H1 (cell line): Measurements from ENCODE around the gene MACC1. TPM values are rescaled to one million over a fixed set of nuclear protein-coding genes. Genes with fewer than 3 reads are reported as not detected.

Source experiments
- CTCF ChIA-PET: fragments of 300-600 bp; sonication (Branson Sonifier 250); formaldehyde crosslinking; loops from one replicate; lab custom pipeline; 2021; ENCODE audit not compliant: partially characterized antibody; lab: Charles Lee
- POLR2A ChIA-PET: fragments of 300-600 bp; sonication (Branson Sonifier 250); formaldehyde crosslinking; loops from one replicate; lab custom pipeline; 2021; ENCODE audit warnings: inconsistent platforms; ENCODE audit not compliant: partially characterized antibody; lab: Charles Lee
- DNase-seq, 2 experiments: peaks; one replicate each; pipeline versions ENCODE4 v3.0.0 to v3.0.0-alpha.2; 2010 to 2022; ENCODE audit warnings: low spot score in 2 of 2, low read depth in 1 of 2, mixed read lengths in 1 of 2
- FAIRE-seq: peaks from 2 replicates; lab custom pipeline; 2011; peaks lifted over from hg19 to GRCh38; lab: Jason Lieb, UNC
- H2AFZ ChIP-seq: 2 replicates; pipeline ENCODE4 v1.8.1; 2012; ENCODE audit warnings: low read length, inconsistent platforms
- H2AK5ac ChIP-seq: 2 replicates; pipeline ENCODE4 v1.6.1; 2013; ENCODE audit warnings: low read depth, low read length
- H2BK120ac ChIP-seq: replicated peaks from 2 replicates; pipeline ENCODE3; 2013; ENCODE audit warnings: low read depth, low read length, inconsistent platforms
- H2BK12ac ChIP-seq: 2 replicates; pipeline ENCODE4 v1.6.1; 2013; ENCODE audit warnings: low read depth, low read length
- H2BK15ac ChIP-seq: 2 replicates; pipeline ENCODE4 v1.6.1; 2013; ENCODE audit warnings: low read length
- H2BK20ac ChIP-seq: 2 replicates; pipeline ENCODE4 v1.6.1; 2013; ENCODE audit warnings: low read length
- H2BK5ac ChIP-seq: 2 replicates; pipeline ENCODE4 v1.6.1; 2013; ENCODE audit warnings: low read depth, low read length
- H3K14ac ChIP-seq: 2 replicates; pipeline ENCODE4 v1.6.1; 2013; ENCODE audit warnings: inconsistent platforms; ENCODE audit not compliant: insufficient read length
- H3K18ac ChIP-seq: 2 replicates; pipeline ENCODE4 v1.6.1; 2013; ENCODE audit warnings: low read length; ENCODE audit errors: extremely low read depth
- H3K23ac ChIP-seq: 2 replicates; pipeline ENCODE4 v1.6.1; 2013; ENCODE audit warnings: inconsistent platforms; ENCODE audit not compliant: insufficient read length
- H3K23me2 ChIP-seq: 2 replicates; pipeline ENCODE4 v1.6.1; 2013; ENCODE audit warnings: low read depth, low read length
- H3K27ac ChIP-seq: 2 replicates; pipeline ENCODE4 v1.6.1; 2011; ENCODE audit warnings: low read depth, low read length, inconsistent platforms
- H3K27me3 ChIP-seq, 4 experiments: replicated peaks in 1 of 4; 1 replicate in 1 of 4; 2 replicates in 3 of 4; pipeline versions ENCODE4 v1.6.1 to v1.8.1; 2011 to 2013; ENCODE audit warnings: low read length in 3 of 4, mild to moderate bottlenecking in 3 of 4, inconsistent platforms in 2 of 4, mixed read lengths in 2 of 4, moderate library complexity in 1 of 4; ENCODE audit not compliant: control insufficient read depth in 3 of 4, insufficient read depth in 3 of 4; ENCODE audit errors: extremely low read depth in 1 of 4
- H3K36me3 ChIP-seq, 4 experiments: 2 replicates each; pipeline versions ENCODE4 v1.6.1 to v1.8.1; 2011 to 2013; ENCODE audit warnings: mild to moderate bottlenecking in 4 of 4, low read length in 3 of 4, moderate library complexity in 2 of 4, control low read depth in 1 of 4, inconsistent platforms in 1 of 4; ENCODE audit not compliant: insufficient read depth in 4 of 4, control insufficient read depth in 2 of 4
- H3K4ac ChIP-seq: replicated peaks from 2 replicates; pipeline ENCODE3; 2013; ENCODE audit warnings: low read length, low read depth, mixed read lengths, inconsistent platforms; ENCODE audit not compliant: insufficient read length
- H3K4me1 ChIP-seq, 4 experiments: replicated peaks in 1 of 4; 1 replicate in 1 of 4; 2 replicates in 3 of 4; pipeline versions ENCODE4 v1.6.1 to v1.8.1; 2011 to 2013; ENCODE audit warnings: low read length in 3 of 4, inconsistent platforms in 2 of 4, mixed read lengths in 1 of 4; ENCODE audit not compliant: insufficient read depth in 4 of 4, control insufficient read depth in 3 of 4
- H3K4me2 ChIP-seq, 2 experiments: 2 replicates each; pipeline versions ENCODE4 v1.6.1 to v1.8.1; 2011 to 2013; ENCODE audit warnings: low read depth in 2 of 2, low read length in 2 of 2, control low read depth in 1 of 2, inconsistent platforms in 1 of 2, mild to moderate bottlenecking in 1 of 2; ENCODE audit not compliant: insufficient read depth in 1 of 2
- H3K4me3 ChIP-seq, 4 experiments: fragments of 200-600, 300-600 bp in 1 of 4; sonication (generic), shearing (Covaris generic), sonication (Bioruptor Twin) in 1 of 4; 2 replicates each; pipeline versions ENCODE4 v1.5.1 to v1.8.1; 2011 to 2016; ENCODE audit warnings: low read length in 4 of 4, low read depth in 3 of 4, control low read depth in 2 of 4, inconsistent platforms in 2 of 4, mild to moderate bottlenecking in 2 of 4, mixed read lengths in 1 of 4, moderate library complexity in 1 of 4; ENCODE audit not compliant: insufficient read depth in 2 of 4; ENCODE audit errors: extremely low read depth in 1 of 4
- H3K56ac ChIP-seq: replicated peaks from 2 replicates; pipeline ENCODE3; 2013; ENCODE audit warnings: low read depth, mild to moderate bottlenecking, mixed read lengths, low read length, inconsistent platforms; ENCODE audit not compliant: insufficient read length
- H3K79me1 ChIP-seq: 2 replicates; pipeline ENCODE4 v1.6.1; 2013; ENCODE audit warnings: low read depth, low read length, control low read depth
- H3K79me2 ChIP-seq, 2 experiments: 2 replicates each; pipeline versions ENCODE4 v1.6.1 to v1.8.1; 2012 to 2013; ENCODE audit warnings: low read length in 2 of 2, mild to moderate bottlenecking in 2 of 2, inconsistent platforms in 1 of 2; ENCODE audit not compliant: insufficient read depth in 2 of 2, control insufficient read depth in 1 of 2
- H3K9ac ChIP-seq, 4 experiments: replicated peaks in 1 of 4; 1 replicate in 1 of 4; 2 replicates in 3 of 4; pipeline versions ENCODE4 v1.6.1 to v1.8.1; 2011 to 2013; ENCODE audit warnings: low read depth in 3 of 4, low read length in 3 of 4, control low read depth in 2 of 4, mild to moderate bottlenecking in 2 of 4, moderate library complexity in 2 of 4, inconsistent platforms in 1 of 4; ENCODE audit errors: extremely low read depth in 1 of 4
- H3K9me3 ChIP-seq, 2 experiments: 2 replicates each; pipeline versions ENCODE4 v1.6.1 to v1.8.1; 2012 to 2013; ENCODE audit warnings: mild to moderate bottlenecking in 2 of 2, moderate library complexity in 2 of 2, control low read depth in 1 of 2, inconsistent platforms in 1 of 2, low read depth in 1 of 2, low read length in 1 of 2, mixed read lengths in 1 of 2; ENCODE audit not compliant: insufficient read depth in 2 of 2
- H4K20me1 ChIP-seq, 2 experiments: replicated peaks in 1 of 2; 2 replicates each; pipeline versions ENCODE3 to v1.8.1; 2011 to 2013; ENCODE audit warnings: inconsistent platforms in 2 of 2, low read length in 2 of 2, mild to moderate bottlenecking in 1 of 2; ENCODE audit not compliant: insufficient read depth in 2 of 2, control insufficient read depth in 1 of 2
- H4K5ac ChIP-seq: 2 replicates; pipeline ENCODE4 v1.6.1; 2013; ENCODE audit warnings: low read length, low read depth, mixed read lengths, inconsistent platforms; ENCODE audit not compliant: insufficient read length
- H4K8ac ChIP-seq: 2 replicates; pipeline ENCODE4 v1.8.0; 2013; ENCODE audit warnings: mild to moderate bottlenecking, moderate library complexity, low read length, inconsistent platforms; ENCODE audit not compliant: insufficient read depth; ENCODE audit errors: extremely low read depth
- H4K91ac ChIP-seq: replicated peaks from 2 replicates; pipeline ENCODE3; 2013; ENCODE audit warnings: low read length, mixed read lengths, inconsistent platforms; ENCODE audit not compliant: insufficient read length
- CTCF ChIP-seq, 3 experiments: IDR thresholded peaks; 1 replicate in 2 of 3; 2 replicates in 1 of 3; pipeline versions ENCODE4 v1.5.1 to v1.6.1; 2011; ENCODE audit warnings: low read length in 3 of 3, mild to moderate bottlenecking in 3 of 3, inconsistent platforms in 2 of 3, low read depth in 1 of 3, moderate library complexity in 1 of 3; ENCODE audit not compliant: insufficient read depth in 1 of 3; ENCODE audit errors: control extremely low read depth in 1 of 3
- YY1 ChIP-seq: IDR thresholded peaks from 2 replicates; pipeline ENCODE4 v1.6.1; 2011; ENCODE audit warnings: low read depth, mild to moderate bottlenecking, low read length
- WGBS, 2 experiments: shearing (Covaris generic) in 1 of 2; methylation state at CpG; one replicate each; pipeline versions ENCODE4 v1.1.6 to v1.1.7; 2013 to 2015; ENCODE audit warnings: low lambda C conversion rate in 2 of 2, mixed read lengths in 2 of 2, inconsistent platforms in 1 of 2, low coverage in 1 of 2, missing lambda C conversion rate in 1 of 2; ENCODE audit not compliant: insufficient replicate concordance in 2 of 2, insufficient coverage in 1 of 2, insufficient read length in 1 of 2; ENCODE audit errors: extremely low coverage in 1 of 2, missing lambda C conversion rate in 1 of 2; 5-methylcytosine and 5-hydroxymethylcytosine counted together
- polyA plus RNA-seq, 7 experiments: library from polyadenylated mRNA; depleted of rRNA in 3 of 7; stranded (reverse) in 5 of 7; unstranded in 2 of 7; fragments of >200 nt in 5 of 7; fragments of 200-250 nt in 2 of 7; gene quantifications; 1 replicate in 5 of 7; 2 replicates in 1 of 7; 4 replicates in 1 of 7; pipeline versions ENCODE4 v1.2.1 to v1.2.3, GENCODE V29; 2011 to 2013; ENCODE audit warnings: missing spikeins in 2 of 7, mixed read lengths in 2 of 7
- total RNA-seq: library from RNA; stranded (reverse); fragmentation: NEBNext Ultra II Directional; extraction: Animal tissue kit (Norgen Biotek cat#: 25700); gene quantifications from 2 replicates; pipeline ENCODE4 v1.2.1, GENCODE V29; 2021

The MACC1 gene
- total and polyA plus RNA-seq, 2 of the 8 experiments (the other 6 are each of a cell fraction or from before 2014, with no cell fraction given), result 2.0 to 17.2 TPM

GRCh38 chr7:20188567-20188966 lies 28.6 kb downstream of the MACC1 start:
- Histone ChIP-seq H3K56ac (no peak overlapping the region), H2BK12ac (no peak overlapping the region), H3K4ac (no peak overlapping the region), H2BK20ac (no peak overlapping the region), H3K27ac (no peak overlapping the region), H3K79me1 (no peaks in the 10 kb centered on the region), H3K4me2 (no peak overlapping the region), H3K18ac (no peak overlapping the region), H4K8ac (no peak overlapping the region), H3K36me3 (no peaks in the 10 kb centered on the region), H3K27me3 (no peaks in the 10 kb centered on the region), H3K9ac (no peak overlapping the region), H2AK5ac (no peak overlapping the region), H2AFZ (no peak overlapping the region), H3K23ac (no peak overlapping the region), H4K91ac (no peak overlapping the region), H3K23me2 (peaks cover 2% of the 10 kb centered on the region; the same call in 1 of the 2 replicates), H3K79me2 (no peaks in the 10 kb centered on the region), H3K9me3 (peaks cover 3 to 7% of the 10 kb centered on the region in 2 experiments; a peak in 2 of 4 replicates), H3K4me3 (no peak overlapping the region), H2BK15ac (no peak overlapping the region), H2BK5ac (no peak overlapping the region), H4K5ac (no peak overlapping the region), H3K14ac (no peak overlapping the region), H4K20me1 (no peaks in the 10 kb centered on the region), H2BK120ac (no peak overlapping the region), H3K4me1 (no peaks in the 10 kb centered on the region)
- POLR2A ChIA-PET, result no interaction called here
- TF ChIP-seq YY1 (no peak), CTCF (IDR thresholded peaks at IDR 0.05; ENCODE audit: control extremely low read depth in 1 of 3, insufficient read depth in 1 of 3, low read depth in 1 of 3, low read length in 3 of 3) (no peak)
- 95% methylated on average over 1 of the region's 1 CpG; no CpG with 5 or more reads in 1 of the 2 experiments for WGBS, 2 experiments
- CTCF ChIA-PET, result interaction anchor here (3.6 kb wide), 1 partner anchor 10 kb away, joined by 14 read pairs; no protein-coding TSS in a partner anchor
- DNase-seq (no peak), FAIRE-seq (no peak)
